Brain pericyte (primary cell): ENCODE results near the gene RGS3.
"Not testable (repeated sequence)": the region's sequence is repeated elsewhere in the genome, so short reads cannot be mapped to it uniquely, and the experiment has no call there.

ENCODE experiments used
- DNase-seq: peaks from one replicate; pipeline ENCODE4 v3.0.0-alpha.2; 2012; ENCODE audit warnings: low read depth, low spot score

RGS3 gene

GRCh38 chr9:113463418-113464285, at the start of gene RGS3:
Gene RGS3, plus strand, starts transcription at chr9:113463727. Its CDS starts 76 bp downstream, at chr9:113463803.
- no peak for DNase-seq

DNA sequence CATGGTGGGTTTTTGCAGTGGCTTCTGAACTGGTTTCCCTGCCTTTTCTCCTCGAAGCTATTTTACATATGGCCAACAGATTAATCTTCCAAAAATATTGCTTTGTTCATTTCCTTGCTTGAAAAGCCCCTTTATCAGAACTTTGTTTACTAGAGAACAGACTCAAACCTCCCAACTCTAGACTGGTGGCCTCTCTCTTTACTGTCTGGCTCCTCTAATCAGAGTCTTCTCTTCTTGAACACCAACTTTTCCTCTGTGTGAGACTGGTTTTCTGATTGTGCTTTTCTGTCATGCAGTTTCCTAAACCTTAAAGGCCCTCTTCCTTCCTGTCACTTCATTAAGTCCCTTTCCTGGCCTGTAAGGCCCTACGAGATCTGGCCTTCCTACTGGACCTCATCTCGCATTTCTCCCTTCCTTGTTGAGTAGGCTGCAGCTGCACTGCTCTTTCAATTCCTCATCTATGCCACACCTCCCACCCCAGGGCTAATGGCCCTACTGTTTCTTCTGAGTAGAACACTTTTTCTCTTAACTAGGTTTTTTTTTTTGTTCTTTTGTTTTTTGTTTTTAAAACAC, 47.3 kb upstream of the RGS3 start:
- DNase-seq, result no peak

- no peak for DNase-seq
Observed at GRCh38 chr9:113417370-113417769, 46.2 kb upstream of the RGS3 start.

DNA sequence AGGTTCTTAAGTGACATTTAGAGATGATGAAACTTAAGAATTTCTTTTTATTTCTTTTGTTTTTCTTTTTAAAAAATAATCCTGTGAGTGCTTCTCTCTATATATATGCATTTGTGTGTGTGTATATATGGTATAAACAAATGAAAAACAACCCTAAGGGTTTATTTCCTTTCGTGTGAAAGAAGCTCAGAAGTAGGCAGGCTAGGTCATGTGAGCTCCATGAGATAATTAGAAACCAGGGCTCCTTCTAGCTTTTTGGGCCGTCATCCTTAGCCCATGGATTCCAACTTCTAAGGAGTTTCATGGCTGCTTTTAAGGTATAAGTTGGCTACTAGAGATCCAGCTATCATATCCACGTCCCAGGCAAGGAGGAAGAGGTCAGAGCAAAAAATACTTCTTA, 41.8 kb upstream of the RGS3 start:
- DNase-seq, result no peak

GRCh38 chr9:113425072-113425471, 38.5 kb upstream of the RGS3 start:
- DNase-seq, result no peak

- no peak for DNase-seq
Observed at GRCh38 chr9:113426701-113427100, 36.8 kb upstream of the RGS3 start.

- DNase-seq, result no peak
Observed at GRCh38 chr9:113427629-113428028, 35.9 kb upstream of the RGS3 start.

GRCh38 chr9:113428062-113428615, 35.4 kb upstream of the RGS3 start:
- no peak for DNase-seq

DNA sequence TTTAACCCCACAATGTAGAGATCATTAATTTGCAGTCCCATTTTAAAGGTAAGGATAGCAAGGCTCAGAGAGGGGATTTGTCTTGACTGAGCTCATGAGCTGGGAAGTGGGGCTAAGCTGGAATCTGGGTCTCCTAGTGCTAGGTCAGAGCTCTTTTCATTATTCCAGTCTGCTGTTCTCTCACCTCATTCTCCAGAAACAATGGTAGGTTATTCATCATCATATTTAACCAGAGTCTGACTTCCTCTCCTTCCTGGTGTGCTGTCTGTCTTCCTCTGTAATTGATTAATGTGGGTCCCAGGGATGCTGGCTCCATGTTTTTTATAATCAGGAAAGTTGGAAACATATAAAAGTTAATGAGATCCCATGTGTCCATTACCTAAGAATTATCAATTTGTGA, 32.3 kb upstream of the RGS3 start:
- no peak for DNase-seq

- no peak for DNase-seq
Observed at GRCh38 chr9:113436728-113437515, 26.6 kb upstream of the RGS3 start.

GRCh38 chr9:113437716-113438115, 25.8 kb upstream of the RGS3 start:
- DNase-seq, result not testable (repeated sequence)

- DNase-seq, result no peak
Observed at GRCh38 chr9:113444736-113445135, 18.8 kb upstream of the RGS3 start.

DNA sequence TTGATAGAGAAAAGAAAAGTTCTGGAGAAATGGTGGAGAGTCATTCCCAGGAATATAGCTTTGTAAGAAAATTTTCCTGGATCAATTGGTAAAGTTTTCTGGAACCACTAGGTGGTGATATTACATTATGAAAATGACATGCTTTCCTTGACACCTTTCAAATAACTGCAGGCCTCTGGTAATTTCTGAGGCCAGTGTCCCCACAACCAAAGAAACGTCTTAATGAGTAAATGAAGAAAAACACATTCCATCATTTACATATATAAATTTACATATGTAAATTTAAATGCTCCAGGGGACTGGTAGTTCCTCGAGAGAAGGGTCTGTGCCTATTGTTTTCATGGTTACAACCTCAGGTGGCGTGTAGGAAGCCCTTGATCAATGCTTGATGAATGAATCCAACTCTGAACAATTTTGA, 17.2 kb upstream of the RGS3 start:
- DNase-seq, result no peak

DNA sequence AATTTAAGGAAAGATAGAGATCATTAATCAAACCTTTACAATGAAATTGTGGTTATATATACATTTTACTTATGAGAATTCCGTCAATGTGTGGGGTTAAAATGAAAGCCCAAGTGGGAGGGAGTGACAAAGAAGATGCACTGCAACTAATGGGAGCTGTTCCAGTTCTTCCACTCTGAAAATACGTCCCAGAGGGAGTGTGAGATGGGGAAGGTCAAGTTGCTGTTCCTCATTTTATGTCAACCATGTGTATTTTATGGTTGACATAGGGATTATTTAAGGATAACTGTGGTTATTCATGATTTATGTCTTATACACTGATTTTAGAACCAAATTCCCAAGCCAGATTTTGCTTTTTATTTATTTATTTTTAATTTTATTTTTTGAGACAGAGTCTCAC, 14.2 kb upstream of the RGS3 start:
- no peak for DNase-seq

DNA sequence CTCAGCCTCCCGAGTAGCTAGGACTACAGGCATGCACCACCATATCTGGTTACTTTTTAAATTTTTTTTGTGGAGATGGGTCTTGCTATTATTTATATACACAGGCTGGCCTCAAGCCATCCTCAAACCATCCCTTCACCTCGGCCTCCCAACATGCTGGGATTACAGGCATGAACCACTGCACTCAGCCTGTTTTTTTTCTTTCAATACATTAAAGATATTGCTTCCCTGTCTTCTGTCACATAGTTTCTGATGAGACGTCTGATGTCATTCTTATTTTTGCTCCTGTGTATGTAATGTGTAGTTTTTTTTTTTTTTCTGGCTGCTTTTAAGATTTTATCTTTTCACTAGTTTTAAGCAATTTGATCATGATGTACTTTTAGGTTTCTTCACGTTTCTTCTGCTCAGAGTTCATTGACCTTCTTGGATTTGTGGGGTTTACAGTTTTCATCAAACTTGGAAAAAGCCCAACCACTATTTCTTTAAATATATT, 11.4 kb upstream of the RGS3 start:
- no peak for DNase-seq

- peak; percentile 25 for DNase-seq
Observed at GRCh38 chr9:113454914-113455761, 8.4 kb upstream of the RGS3 start.

DNA sequence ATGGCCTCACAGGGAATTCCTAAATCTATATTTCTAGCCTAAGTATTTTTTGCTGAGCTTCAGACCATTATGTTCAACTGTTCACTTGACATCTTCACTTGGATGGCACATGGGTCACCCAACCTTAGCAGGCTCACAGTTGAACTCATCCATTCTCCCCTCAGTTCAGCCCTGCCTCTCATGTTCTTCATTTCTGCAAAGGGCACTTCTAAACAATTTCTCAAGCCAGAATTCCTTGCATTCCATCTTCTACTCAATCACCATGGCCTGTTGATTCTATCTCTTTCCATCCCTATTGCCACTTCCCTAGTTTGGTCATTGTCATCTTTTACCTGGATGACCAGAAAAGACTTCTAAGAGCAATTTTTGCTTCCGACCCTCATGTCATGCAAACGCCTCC, 7.3 kb upstream of the RGS3 start:
- no peak for DNase-seq

DNA sequence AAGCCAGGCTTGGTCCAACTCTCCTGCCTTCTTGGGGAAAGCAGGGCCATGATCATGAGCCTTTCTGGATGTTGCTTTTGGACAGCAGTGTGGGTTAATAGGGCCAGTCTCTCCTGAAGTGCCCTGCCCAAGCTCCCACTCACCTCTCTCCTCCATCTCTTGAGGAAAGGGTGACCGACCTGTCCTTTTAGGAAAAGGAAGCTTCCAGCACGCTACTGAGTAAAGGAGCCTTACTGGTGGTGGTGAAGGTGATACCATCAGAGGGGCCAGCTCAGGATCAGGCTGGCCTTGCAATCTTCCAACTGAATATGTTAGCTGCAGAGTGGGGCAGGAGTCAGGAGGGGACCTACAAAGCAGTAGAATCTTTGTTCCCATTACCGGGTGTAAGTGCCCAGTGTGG, 2.2 kb upstream of the RGS3 start:
- DNase-seq, result no peak

DNA sequence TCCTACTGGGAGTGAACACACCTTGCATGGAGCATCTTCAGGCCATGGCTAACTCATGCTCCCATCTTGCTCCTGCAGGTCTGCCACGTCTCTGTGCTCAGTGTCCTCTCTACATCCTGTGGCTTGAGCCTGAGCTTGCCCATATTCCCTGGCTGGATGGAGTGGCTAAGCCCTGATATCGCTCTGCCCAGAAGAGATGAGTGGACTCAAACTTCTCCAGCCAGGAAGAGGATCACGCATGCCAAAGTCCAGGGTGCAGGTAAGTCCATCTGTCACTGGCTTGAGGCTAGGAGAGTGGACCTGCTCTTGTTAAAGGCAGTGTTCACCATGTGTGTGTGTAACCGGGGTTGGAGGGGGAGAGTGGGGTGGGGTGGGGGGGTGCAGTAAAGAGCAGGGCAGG, 1.6 kb upstream of the RGS3 start:
- DNase-seq, result no peak

DNA sequence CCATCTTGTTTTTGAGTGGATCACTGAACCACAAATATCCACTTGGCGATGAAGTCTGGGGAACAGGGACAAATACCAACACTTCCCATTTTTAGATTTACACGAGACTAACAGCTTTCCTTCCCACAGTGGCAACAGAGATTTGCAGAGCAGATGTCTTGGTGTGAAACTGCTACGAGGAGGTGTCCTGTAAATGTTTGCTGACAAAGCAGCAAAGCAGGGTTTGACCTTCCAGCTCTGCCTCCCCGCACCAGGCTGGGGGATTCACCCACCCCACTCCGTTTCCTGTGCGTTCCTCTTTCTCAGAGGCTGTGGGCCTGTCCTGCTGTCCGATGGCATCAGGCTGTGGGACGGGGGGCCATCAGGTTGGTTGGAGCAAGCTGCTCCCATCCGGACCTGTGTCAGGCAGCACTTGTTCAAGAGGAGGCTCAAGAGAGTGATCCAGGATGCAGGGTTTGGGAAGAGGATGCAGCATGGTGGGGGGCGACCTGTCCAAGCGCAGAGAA, 693 bp upstream of the RGS3 start:
- DNase-seq, result no peak

GRCh38 chr9:113464286-113464660, 746 bp downstream of the RGS3 start:
- DNase-seq, result no peak
